ENCODE data around the gene LAMC3.
"Not testable (repeated sequence)": the region's sequence is repeated elsewhere in the genome, so short reads cannot be mapped to it uniquely, and the experiment has no call there.

Gene LAMC3

DNA sequence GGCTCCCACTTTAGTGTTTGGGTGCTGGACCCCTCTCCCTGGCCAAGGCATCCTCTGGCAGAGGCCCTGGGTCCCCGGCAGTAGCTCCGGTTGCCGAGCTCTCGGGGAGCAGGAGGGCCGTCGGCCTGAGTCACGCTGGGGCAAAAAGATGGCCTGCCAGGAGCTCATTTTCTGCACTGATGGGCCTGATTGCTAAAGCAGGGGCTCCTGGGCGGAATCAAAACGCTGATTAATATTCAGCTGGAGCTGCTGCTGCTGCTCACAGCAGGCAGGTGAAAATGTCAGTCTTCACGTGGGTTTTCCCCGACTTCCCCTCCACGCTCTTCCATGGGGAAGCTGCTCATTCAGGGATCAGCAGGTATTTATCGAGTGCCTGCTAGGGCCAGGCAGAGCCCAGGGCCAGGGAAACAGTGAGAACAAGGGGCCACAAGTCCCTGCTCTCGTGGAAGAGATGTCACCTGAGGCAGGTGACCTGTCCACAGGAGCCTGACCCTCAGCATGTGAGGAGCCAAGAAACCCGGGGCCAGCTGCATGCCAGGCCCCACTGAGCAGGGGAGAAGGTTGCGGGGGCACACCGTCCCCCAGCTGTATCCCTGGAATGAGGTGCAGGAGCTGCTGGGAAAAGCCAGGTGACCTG, 22.1 kb downstream of the LAMC3 start:
- FAIRE-seq: no peak

DNA sequence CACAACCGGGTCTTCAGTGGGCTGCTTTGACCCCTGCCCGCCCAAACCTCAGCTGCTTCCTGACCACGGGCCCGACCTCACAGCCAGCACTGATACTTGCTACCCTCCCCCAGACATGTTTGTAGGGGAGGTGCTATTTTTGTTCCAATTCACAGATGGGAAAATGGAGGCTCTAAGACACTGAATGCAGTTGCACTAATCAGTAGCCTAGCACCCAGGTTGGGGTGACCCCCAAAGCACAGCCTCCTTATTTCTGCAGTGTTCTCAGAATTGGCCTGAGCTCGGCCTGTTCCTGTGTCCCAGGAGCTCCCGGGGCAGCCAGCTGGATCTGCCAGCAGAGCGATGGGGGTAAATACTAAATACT, 22.6 kb downstream of the LAMC3 start:
- FAIRE-seq: no peak

DNA sequence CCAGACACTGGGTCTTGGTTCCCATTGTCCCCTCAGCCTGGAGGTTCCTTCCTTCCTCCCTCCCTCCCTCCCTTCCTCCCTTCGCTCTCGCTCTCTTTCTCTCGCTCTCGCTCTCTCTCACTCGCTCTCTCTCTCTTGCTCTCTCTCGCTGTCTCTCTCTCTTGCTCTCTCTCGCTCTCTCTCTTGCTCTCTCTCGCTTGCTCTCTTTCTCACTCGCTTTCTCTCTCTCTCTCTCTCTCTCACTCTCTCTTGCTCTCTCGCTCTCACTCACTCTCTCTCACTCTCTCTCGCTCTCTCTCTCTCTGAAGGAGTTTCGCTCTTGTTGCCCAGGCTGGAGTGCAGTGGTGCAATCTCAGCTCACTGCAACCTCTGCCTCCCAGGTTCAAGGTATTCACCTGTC, 23.4 kb downstream of the LAMC3 start:
- FAIRE-seq: no peak

DNA sequence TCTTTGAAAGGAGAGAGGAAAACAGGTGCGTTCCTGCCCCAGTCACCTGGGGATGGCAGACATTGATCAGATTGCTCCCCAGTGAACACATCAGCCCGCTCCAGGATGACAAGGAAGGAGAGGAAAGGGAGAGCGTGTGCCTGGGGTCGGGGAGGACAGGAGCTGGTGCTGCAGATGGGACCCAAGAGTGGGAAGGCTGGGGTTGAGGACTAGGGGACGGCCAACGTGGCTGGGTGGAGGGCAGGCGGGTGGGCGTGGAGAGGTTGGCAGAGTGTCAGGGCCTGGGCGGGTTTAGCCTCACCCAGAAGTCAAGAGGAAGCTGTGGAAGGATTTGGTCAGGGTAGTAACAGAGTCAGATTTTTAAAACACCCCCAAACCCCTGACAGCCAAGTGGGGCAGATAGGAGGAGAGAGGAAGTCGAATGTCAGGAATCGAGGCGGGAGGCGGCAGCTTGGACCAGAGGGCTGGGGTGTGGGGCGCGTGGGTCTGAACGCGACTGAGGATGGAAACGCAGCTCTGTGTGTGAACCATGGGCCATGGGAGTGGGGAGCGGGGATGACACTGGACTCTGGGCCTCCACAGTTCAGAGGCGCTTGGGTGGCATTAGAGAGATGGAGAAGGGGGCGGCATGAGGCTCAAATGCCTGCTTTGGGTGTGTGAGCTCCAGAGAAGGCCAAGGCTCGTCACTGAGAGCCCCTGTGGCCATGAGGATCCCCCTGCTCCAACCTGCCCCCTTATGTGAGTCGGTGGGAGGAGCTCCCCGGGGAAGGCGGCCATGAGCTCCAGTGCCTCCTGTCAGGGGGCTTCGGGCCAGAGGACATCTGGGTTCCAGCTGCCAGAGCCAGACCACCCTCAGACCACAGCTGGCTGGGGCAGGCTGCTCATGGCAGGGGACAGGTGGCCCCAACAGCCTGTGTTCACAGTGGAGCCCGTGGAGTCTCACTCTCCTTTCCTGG, 24.6 kb downstream of the LAMC3 start:
- FAIRE-seq: no peak

DNA sequence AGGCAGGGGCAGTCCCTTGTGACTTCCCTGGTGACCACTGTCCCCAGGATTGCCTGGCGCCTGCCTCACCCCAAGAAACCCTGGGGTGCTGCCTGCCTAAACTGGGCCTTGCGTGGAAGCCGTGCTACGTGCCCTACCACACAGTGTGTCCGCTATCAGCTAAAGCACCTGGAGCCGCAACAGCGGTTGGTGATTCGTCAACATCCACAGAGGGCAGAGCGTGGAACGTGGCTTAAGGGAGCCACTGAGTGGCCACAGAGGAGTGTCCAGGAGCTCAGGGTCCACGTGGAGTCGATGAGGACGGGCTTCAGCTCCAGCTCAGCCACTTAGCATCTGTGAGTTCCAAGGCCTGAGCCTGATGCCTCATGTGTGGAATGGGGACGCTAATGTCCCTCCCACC, 25.3 kb downstream of the LAMC3 start:
- FAIRE-seq: no peak

DNA sequence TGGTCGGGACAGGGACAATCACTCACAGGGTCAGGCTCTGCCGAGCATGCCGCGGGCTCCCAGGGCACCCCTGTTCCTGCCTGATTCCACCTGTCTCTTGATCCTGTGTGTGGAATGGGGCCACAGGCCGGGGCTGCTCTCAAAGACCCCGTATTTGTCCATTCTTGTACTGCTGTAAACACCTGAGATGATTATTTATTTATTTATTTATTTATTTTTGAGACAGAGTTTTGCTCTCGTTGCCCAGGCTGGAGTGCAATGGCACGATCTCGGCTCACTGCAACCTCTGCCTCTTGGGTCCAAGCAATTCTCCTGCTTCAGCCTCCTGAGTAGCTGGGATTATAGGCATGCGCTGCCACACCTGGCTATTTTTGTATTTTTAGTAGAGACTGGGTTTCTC, 25.8 kb downstream of the LAMC3 start:
- FAIRE-seq: not testable (repeated sequence)

DNA sequence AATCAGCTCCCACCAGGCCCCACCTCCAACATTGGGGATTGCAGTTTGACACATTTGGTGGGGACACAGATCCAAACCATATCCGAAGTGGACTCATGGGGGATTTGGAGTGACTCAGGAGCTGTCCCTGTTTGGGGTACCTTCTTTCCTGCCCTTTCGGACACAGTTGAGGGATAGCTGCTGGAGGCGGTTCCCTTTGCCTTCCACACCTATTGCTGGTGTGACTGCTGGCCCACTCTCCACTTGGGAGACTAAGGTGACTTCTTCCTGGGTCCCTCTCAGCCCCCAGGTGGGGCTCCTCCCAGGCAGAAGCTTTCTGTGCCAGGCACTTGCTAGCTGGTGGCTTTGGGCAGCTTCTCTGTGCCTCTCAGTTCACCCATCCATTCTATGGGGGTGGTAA, 26.6 kb downstream of the LAMC3 start:
- no peak for FAIRE-seq

DNA sequence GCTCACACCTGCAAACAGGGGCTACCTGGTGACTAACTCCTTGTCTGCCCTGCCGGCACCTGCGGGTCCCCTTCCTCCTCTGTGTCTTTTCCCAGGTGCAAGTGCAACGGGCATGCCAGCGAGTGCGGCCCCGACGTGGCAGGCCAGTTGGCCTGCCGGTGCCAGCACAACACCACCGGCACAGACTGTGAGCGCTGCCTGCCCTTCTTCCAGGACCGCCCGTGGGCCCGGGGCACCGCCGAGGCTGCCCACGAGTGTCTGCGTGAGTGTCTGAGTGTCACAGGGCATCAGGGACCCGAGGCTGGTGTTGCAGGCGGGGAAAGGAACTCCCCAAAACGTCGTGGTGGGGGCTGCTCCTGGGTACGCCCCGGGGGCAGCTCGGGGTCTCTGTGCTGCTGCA, 27.1 kb downstream of the LAMC3 start:
- no peak for FAIRE-seq

DNA sequence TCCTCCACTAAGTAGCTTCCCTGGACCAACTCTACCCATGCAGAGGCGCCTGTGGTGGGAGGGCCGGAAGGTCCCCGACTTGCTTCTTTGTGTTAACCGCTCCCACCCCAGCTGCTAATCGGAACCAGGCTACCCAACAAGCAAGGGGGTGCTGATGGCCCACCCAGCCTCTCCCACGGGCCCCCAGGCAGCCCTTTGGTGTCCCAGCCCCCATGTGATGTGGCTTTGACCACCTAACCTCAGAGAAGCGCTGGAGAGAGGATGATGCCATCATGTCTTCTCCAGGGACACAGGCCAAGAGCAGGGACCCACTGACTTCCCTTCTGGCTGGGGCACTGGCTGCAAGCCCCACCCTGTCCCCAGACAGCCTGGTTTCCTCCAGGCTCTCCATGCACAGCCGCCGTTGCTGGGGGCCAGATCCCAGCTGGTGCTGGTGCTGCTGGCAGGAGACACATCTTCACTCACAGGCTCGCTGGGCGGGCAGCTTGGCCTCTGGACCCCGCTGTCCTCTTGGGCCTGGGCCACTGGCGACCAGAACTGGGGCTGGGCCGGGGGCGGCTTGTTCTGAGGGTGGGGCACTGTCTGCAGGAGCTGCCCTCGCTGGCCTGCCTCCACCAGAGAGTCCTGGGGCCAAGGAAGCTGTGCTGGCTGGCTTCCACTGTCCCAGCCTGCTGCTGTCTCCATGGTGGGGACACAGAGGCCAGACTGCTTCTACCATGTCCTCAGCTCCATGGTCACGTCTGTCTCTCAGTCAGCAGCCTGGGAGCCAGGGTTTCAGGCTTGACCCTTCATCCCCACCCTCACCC, 27.8 kb downstream of the LAMC3 start:
- FAIRE-seq: no peak

DNA sequence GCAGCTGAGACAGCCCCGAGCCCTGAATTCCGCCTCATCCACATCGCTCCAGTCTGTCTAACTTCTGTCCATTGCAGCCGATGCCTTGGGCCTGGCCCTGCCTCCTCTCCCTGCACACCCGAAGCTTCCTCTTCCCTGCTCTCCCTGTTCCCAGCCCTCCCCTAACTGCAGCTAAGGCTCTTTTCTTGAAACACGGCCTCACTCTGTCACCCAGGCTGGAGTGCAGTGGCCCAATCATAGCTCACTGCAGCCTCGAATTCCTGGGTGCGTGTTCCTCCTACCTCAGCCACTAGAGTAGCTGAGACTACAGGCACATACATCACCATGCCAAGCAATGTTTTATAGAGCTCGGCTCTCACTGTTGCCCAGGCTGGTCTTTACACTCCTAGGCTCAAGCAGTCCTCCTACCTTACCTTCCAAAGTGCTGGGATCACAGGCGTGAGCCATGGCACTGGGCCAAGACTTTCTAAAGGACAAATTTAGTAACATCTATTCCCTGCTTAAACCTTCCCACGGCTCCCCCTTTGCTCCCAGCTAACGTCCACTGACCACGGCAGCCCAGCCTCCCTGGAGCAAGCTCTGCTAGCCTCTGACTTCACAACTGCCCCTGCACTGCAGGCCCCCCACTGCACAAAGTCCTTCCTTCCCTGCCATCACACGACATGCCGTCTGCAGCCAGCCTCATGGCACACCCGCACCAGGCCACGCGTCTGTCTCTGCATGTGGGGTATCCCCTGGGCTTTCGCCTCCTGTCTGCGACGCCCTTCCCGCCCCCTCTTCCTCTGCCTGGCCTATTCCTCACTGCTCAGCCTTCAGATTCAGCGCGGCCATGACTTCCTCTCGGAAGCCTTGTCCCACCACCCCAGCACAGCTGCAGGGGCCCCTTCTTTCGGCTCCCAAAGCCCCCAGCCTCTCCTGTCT, 28.6 kb downstream of the LAMC3 start:
- no peak for FAIRE-seq

DNA sequence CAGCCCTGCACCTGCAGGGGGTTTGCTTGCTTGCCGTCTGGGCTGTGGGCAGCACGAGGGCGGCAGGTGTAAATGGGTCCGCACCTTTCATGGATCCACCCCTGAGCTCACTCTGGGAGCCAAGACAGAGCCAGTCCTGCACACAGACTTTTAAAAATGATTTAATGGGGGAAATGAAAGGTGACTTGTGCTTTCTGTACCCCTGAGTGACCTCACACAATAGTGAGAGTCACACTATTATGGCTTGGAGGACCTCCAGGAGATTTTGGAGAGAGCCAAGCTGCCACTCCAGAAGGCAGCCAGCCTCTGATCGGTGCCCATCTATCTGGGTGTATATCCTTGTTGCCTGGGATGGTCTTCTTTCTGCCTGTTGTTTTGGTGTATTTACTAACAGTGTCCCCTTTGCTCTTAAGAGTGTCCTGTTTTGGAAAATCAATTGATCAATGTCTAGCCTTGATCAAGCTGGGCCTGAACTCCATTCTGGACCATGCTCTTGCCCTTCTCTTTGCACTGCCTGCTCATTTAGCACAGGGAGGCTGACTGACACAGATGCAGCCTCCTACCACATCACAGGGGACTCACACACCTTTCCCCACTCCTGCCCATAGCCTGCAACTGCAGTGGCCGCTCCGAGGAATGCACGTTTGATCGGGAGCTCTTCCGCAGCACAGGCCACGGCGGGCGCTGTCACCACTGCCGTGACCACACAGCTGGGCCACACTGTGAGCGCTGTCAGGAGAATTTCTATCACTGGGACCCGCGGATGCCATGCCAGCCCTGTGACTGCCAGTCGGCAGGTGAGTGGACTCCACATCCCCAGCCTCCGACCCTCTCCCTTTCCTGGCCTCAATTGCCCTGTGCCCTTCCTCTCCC, 29.5 kb downstream of the LAMC3 start:
- FAIRE-seq: no peak

DNA sequence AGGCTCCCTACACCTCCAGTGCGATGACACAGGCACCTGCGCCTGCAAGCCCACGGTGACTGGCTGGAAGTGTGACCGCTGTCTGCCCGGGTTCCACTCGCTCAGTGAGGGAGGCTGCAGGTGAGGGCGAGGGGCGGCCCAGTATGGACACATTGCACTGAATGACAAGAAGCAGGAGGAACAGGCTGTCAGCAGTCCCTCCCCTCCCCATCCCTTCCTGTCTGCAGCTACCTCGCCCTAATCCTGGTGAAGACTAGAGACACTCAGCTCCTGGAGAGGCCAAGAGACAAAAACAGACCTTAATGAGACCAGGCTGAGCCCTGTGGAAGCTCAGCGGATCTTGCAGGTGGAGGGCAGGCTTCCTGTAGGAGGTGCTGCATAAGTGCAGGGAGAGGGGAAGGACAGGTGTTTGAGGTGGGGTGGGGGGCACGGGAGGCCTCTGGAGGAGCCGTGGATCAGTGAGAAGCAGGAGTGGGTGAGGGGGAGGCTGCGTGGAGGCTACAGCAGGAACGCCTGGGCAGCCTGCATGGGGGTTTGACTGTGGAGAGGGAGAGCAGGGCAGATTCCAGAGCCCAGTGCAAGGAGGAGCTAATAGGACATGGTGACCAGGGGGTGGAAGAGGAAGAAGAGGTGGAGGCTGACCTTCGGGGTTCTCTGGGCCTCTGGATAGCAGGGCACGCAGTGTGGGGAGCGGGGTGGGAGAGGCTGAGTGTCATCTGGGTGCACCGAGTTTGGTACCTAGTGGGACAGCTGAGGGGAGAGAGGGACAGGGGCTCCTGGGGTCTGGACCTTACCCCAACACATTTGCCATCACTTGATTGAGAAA, 30.4 kb downstream of the LAMC3 start:
- no peak for FAIRE-seq

DNA sequence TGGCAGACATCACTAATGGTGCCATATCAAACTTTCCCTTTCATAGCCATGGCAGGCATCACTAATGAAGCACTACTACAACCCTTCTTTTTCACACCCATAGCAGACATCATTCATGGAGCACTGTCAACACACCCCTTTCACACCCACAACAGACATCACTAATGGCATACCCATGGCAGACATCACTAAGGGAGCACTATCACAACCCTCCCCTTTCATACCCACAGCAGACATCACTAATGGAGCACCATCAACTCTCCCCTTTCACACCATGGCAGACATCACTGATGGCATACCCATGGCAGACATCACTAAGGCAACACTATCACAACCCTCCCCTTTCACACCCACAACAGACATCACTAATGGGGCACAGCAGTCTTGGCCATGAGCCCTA, 33.7 kb downstream of the LAMC3 start:
- no peak for FAIRE-seq

DNA sequence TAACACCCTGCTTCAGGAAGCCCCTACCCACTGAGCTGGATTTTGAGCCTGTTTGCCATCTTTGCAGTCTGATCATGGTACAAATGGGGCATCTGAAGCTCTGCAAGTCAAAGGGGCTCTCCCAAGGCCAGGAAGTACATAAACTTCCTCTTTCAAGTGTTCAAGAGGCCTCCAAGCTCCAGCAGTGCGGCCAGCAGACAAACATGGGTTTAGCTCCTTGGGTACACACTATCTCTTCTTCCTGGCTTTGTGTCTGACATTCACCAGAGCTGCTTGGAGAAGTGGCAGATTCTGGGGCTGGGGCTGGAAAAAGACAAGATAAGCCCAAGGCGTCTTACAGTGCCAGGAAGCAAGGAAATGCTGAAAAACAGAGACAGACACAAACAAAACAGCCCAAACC, 34.1 kb downstream of the LAMC3 start:
- no peak for FAIRE-seq

DNA sequence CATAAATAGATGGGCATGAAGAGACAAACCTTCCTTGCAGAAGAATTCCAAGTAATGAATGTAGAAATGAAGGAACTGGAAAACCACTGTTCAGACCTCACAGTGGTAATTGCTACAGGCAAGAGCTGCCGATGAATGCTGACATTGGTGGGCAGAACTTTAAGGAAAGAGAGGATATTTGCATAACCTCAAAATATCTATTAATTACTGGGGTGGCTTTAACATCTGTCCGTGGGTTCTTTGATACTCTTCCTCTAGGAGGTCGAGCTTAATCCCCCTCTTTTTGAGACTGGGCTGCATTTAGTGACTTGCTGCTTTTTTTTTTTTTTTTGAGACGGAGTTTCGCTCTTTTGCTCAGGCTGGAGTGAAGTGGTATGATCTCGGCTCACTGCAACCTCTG, 34.7 kb downstream of the LAMC3 start:
- FAIRE-seq: no peak

DNA sequence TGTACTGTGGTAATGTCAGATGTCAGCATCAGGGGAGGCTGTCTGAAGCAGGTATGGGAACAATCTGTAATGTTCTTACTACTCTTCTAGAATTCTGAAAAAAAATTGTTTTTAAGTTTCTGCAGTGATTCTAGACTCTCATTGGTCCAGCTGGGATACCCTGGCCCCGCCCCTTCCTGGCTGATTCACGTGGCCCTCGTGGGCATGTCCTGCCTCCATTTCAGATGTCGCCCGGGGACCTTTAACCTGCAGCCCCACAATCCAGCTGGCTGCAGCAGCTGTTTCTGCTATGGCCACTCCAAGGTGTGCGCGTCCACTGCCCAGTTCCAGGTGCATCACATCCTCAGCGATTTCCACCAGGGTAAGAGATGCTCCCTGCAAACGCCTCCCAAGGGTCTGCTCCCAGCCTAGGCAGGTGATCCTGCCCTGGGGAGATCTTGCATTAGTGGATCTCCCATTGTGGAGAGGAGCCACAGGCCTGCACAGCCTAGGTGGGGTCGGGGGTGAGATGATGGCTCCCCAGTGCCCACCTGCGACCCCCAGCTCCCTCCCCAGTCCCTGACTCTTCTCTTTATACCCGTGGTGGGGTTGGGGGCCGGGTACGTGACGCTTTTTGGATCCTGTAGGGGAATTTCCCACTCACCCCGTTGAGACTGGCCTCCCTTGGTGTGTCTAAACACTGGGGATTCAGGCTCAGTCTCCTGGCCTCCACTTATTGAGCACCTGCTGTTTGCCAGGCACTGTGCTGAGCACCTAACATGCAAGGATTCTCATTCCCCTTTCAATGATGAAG, 36.5 kb downstream of the LAMC3 start:
- FAIRE-seq: no peak

DNA sequence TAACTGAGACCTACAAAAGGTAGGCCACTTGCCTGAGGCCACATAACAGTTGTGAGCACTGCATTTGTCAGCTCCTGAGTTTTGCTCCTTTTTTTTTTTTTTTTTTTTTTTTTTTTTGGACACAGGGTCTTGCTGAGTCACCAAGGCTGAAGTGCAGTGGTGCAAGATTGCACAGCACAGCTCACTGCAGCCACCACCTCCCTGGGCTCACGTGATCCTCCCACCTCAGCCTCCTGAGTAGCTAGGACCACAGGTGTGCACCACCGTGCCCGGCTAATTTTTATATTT, 37.1 kb downstream of the LAMC3 start:
- FAIRE-seq: no peak

DNA sequence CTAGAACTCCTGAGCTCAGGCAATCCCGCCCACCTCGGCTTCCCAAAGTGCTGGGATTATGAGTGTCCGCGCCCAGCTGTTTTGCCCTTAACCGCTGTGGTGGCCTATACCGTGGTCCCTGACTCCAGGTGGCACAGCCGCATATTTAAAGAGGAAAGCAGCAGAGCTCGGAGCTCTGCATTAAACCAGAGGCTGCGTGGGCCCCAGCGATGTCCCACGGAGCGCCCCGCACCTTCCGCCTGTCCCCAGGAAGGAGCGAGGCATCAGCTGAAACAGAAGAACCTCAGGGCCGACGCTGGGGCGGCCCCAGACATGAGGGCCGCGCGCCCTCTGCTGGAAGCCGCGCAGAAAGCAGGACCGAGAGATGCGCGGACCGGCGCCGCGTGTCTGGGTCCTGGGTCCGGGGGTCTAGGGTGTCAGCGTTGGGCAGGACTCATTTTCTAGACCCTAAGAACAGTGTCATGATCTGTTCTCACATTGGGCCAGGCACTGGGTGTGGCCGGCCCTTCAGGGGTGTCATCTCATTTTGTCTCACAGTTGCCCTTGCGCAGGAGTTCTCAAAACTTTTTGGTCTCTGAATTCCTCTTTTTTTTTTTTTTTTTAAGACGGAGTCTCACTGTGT, 37.7 kb downstream of the LAMC3 start:
- no peak for FAIRE-seq

DNA sequence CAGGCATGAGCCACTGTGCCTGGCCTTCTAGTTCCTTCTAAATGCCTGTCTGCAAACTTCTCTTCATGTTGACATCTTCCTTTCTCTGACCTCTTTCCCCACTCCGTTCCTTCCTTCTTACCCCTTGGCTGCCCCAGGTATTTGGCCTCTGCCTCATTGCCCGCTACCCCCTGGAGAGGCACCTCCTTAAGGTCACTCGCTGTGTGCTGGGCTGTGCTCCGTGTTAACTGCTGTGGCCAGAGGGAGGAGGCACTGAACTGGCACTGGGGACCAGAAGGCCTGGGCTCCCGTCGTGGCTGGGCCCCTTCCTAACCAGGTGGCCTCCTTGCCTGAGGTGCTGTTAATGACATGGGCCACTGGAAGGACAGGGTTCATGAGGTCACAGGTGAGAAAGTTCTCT, 39.4 kb downstream of the LAMC3 start:
- FAIRE-seq: no peak

Data from endometrium (tissue), 2 donors.